ENCODE measurements around the gene TAGLN.

- TF ChIP-seq CTCF (IDR thresholded peaks at IDR 0.05; ENCODE audit: low read depth, low read length, poor library complexity, severe bottlenecking) (no peak), EZH2phosphoT487 (IDR thresholded peaks at IDR 0.05; ENCODE audit: borderline replicate concordance, low read length) (no peak)
Measured at GRCh38 chr11:117170210-117170609, 29.0 kb upstream of the TAGLN start.

Data from DOHH2 (cell line).